Measurements from ENCODE around the gene TBC1D2B. TPM values are rescaled to one million over a fixed set of nuclear protein-coding genes. Genes with fewer than 3 reads are reported as not detected.

The TBC1D2B gene
- polyA plus RNA-seq, 1 donor (not counting 4 experiments of a cell fraction or from before 2014, with no cell fraction given): 27.0 TPM

DNA sequence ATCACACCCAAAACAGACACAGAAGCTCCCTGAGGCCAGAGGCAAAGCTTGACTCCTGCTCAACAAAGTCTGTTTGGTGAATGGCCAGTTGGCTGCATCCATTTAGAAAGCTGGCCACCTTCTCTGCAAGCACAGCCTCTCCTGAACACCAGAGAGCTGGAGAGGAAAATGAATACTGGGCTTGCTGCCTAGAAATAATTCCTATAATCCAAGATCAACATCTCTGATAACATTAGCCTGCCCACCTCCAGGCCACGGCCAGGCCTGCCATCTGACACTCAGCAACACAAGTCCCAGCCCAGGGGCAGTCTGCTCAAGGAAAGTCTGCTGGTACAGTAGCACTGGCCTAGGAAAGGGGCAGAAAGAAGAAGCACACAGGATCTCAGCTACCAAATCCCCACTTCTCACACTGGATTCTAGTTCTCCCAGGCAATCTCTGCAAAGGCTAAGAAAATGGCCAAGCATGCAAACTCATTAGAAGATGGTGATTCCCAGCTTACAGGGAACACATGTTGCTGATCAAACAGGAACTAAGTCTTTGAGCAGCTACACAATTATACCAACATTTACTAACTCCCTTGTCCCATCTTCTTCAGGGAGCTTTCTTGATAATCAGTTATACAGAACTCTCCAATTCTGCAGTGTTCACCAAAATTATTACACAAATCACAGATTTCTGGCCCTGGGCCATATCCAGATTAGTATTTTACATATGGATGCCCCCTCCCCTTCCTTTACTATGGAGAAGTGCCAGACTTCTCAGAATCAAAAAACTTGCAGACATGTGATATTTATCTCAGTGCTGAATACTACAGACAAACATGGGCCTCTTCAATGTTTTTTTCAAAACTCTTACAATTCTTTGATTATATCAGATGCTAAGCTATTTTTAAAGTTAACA is 9.9 kb downstream of the TBC1D2B start:
- TF ChIP-seq, protein P1, sequence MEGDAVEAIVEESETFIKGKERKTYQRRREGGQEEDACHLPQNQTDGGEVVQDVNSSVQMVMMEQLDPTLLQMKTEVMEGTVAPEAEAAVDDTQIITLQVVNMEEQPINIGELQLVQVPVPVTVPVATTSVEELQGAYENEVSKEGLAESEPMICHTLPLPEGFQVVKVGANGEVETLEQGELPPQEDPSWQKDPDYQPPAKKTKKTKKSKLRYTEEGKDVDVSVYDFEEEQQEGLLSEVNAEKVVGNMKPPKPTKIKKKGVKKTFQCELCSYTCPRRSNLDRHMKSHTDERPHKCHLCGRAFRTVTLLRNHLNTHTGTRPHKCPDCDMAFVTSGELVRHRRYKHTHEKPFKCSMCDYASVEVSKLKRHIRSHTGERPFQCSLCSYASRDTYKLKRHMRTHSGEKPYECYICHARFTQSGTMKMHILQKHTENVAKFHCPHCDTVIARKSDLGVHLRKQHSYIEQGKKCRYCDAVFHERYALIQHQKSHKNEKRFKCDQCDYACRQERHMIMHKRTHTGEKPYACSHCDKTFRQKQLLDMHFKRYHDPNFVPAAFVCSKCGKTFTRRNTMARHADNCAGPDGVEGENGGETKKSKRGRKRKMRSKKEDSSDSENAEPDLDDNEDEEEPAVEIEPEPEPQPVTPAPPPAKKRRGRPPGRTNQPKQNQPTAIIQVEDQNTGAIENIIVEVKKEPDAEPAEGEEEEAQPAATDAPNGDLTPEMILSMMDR (optimal IDR thresholded peaks at IDR 0.05 in 1 of 3, IDR thresholded peaks at IDR 0.05 in 1 of 3, conservative IDR thresholded peaks at IDR 0.05 in 1 of 3; ENCODE audit: extremely low read depth in 1 of 3, insufficient read depth in 2 of 3, low read length in 3 of 3): no peak
- no peak for TF ChIP-seq EZH2 (IDR thresholded peaks at IDR 0.05; ENCODE audit: low read length)
- FAIRE-seq (no peak), DNase-seq (ENCODE audit: low read depth, low spot score) (no peak)
- Histone ChIP-seq H3K79me2 (ENCODE audit: control insufficient read depth, insufficient read depth, low read length) (peaks cover 87% of the 10 kb centered on the region), H2AFZ (ENCODE audit: control insufficient read depth, low read length) (no peak overlapping the region), H3K9me3 (ENCODE audit: control insufficient read depth, low read depth, low read length) (no peaks in the 10 kb centered on the region), H3K27me3 (ENCODE audit: control insufficient read depth, extremely low read depth, insufficient read depth, low read length) (no peaks in the 10 kb centered on the region), H3K4me3 (ENCODE audit: control insufficient read depth in 2 of 3, extremely low read depth in 1 of 3, insufficient read depth in 2 of 3, low read depth in 1 of 3, low read length in 3 of 3) (no peak overlapping the region), H4K20me1 (ENCODE audit: control insufficient read depth, extremely low read depth, insufficient read depth, low read length) (no peaks in the 10 kb centered on the region), H3K27ac (ENCODE audit: control insufficient read depth, insufficient read depth, low read length) (no peak overlapping the region), H3K9me1 (ENCODE audit: control insufficient read depth, extremely low read depth, insufficient read depth, low read length) (peaks cover 3% of the 10 kb centered on the region), H3K4me2 (ENCODE audit: control insufficient read depth, extremely low read depth, insufficient read depth, low read depth, low read length) (no peak overlapping the region), H3K9ac (ENCODE audit: control insufficient read depth, extremely low read depth, insufficient read depth, low read length) (no peak overlapping the region), H3K4me1 (ENCODE audit: control insufficient read depth, extremely low read depth, insufficient read depth, low read length) (peaks cover 13% of the 10 kb centered on the region), H3K36me3 (ENCODE audit: control insufficient read depth in 2 of 2, extremely low read depth in 1 of 2, insufficient read depth in 2 of 2, low read length in 2 of 2) (no peaks in the 10 kb centered on the region)
- dilution Hi-C loops (cut with MboI; ENCODE audit: extremely low pct_ligation_motif_present, low sequenced_read_pairs): no loop called here

DNA sequence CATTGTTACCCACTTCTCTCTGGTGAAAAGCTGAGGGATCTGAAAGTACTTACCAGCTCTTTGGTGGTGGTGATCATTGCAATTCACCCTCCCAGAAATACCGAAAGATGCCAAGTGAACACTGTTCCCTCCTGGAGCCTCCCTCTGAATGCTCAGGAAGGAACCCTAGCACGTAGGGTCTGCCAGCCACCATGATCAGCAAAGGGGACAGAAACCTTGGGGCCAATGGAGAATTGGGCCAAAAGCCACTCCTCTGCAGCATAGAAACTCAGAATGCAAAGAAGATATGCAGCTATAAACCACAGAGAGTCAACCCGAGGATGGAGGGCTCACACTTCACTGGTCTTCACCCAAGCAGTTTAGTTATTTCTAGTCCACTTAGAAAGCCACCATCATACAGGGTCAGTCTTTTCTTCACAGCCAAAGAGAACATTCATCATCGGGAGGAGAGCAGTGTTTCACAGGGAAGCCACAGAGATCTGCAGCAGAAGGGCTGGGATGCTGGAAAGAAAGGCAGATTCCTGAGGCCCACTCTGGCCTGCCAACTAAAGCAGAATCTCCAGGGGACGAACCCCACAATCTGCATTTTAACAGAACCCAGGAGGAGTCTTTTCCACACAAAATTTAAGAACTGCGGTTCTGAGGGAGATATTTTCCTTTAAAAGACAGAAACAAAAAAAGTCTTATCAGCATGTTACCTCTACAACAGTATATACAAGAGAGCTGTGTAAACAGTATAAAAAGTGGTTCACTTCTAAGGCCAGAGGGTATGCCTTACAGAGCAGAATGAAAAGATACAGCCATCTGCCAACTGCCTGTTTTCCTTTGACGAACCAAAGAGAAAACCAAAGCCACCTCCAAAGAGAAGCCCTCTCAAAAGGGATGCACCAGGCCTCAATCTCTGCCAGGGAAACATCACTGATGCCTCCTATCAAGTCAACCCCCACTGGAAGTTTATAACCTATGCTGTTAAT is 11.3 kb downstream of the TBC1D2B start:
- dilution Hi-C loops (cut with MboI; ENCODE audit: extremely low pct_ligation_motif_present, low sequenced_read_pairs): no loop called here
- H3K9ac ChIP-seq (ENCODE audit: control insufficient read depth, extremely low read depth, insufficient read depth, low read length): no peak overlapping the region

More for the DNA sequence above, 11.3 kb downstream of the TBC1D2B start:
- Histone ChIP-seq H3K27ac (ENCODE audit: control insufficient read depth, insufficient read depth, low read length) (no peak overlapping the region), H3K4me2 (ENCODE audit: control insufficient read depth, extremely low read depth, insufficient read depth, low read depth, low read length) (no peak overlapping the region), H3K27me3 (ENCODE audit: control insufficient read depth, extremely low read depth, insufficient read depth, low read length) (no peaks in the 10 kb centered on the region), H3K36me3 (ENCODE audit: control insufficient read depth in 2 of 2, extremely low read depth in 1 of 2, insufficient read depth in 2 of 2, low read length in 2 of 2) (no peaks in the 10 kb centered on the region), H3K79me2 (ENCODE audit: control insufficient read depth, insufficient read depth, low read length) (peaks cover 82% of the 10 kb centered on the region), H3K9me1 (ENCODE audit: control insufficient read depth, extremely low read depth, insufficient read depth, low read length) (peaks cover 3% of the 10 kb centered on the region), H3K4me1 (ENCODE audit: control insufficient read depth, extremely low read depth, insufficient read depth, low read length) (peaks cover 17% of the 10 kb centered on the region), H2AFZ (ENCODE audit: control insufficient read depth, low read length) (no peak overlapping the region), H3K4me3 (ENCODE audit: control insufficient read depth in 2 of 3, extremely low read depth in 1 of 3, insufficient read depth in 2 of 3, low read depth in 1 of 3, low read length in 3 of 3) (no peak overlapping the region), H3K9me3 (ENCODE audit: control insufficient read depth, low read depth, low read length) (no peaks in the 10 kb centered on the region), H4K20me1 (ENCODE audit: control insufficient read depth, extremely low read depth, insufficient read depth, low read length) (no peaks in the 10 kb centered on the region)
- DNase-seq (ENCODE audit: low read depth, low spot score): no peak
- TF ChIP-seq, protein P1 (optimal IDR thresholded peaks at IDR 0.05 in 1 of 3, IDR thresholded peaks at IDR 0.05 in 1 of 3, conservative IDR thresholded peaks at IDR 0.05 in 1 of 3; ENCODE audit: extremely low read depth in 1 of 3, insufficient read depth in 2 of 3, low read length in 3 of 3): no peak
- no peak for TF ChIP-seq EZH2 (IDR thresholded peaks at IDR 0.05; ENCODE audit: low read length)
- no peak for FAIRE-seq

All from keratinocyte (primary cell).